Thyroid gland (tissue), 4 donors: ENCODE results near the gene LAMC2.

Experiments
- CTCF ChIP-seq, 6 experiments: fragments of 200-600 bp in 3 of 6; fragments of 450-650 bp in 3 of 6; sonication (generic) in 3 of 6; IDR thresholded peaks; one replicate each; pipeline ENCODE4 v1.5.1; 2016 to 2019; ENCODE audit warnings: antibody characterized with exemption in 6 of 6, mild to moderate bottlenecking in 2 of 6, inconsistent platforms in 1 of 6, moderate library complexity in 1 of 6
- POLR2A ChIP-seq, 2 donors: fragments of 450-650 bp; IDR thresholded peaks; one replicate each; pipeline ENCODE4 v1.6.1; 2017; ENCODE audit warnings: antibody characterized with exemption in 2 of 2, mild to moderate bottlenecking in 2 of 2, moderate library complexity in 1 of 2

GRCh38 chr1:183230413-183230812 is 44.3 kb downstream of the LAMC2 start:
- TF ChIP-seq POLR2A (IDR thresholded peaks at IDR 0.05), result no peak
- TF ChIP-seq CTCF (IDR thresholded peaks at IDR 0.05), result no peak
